ENCODE results near the gene TSPAN14.

The TSPAN14 gene

DNA sequence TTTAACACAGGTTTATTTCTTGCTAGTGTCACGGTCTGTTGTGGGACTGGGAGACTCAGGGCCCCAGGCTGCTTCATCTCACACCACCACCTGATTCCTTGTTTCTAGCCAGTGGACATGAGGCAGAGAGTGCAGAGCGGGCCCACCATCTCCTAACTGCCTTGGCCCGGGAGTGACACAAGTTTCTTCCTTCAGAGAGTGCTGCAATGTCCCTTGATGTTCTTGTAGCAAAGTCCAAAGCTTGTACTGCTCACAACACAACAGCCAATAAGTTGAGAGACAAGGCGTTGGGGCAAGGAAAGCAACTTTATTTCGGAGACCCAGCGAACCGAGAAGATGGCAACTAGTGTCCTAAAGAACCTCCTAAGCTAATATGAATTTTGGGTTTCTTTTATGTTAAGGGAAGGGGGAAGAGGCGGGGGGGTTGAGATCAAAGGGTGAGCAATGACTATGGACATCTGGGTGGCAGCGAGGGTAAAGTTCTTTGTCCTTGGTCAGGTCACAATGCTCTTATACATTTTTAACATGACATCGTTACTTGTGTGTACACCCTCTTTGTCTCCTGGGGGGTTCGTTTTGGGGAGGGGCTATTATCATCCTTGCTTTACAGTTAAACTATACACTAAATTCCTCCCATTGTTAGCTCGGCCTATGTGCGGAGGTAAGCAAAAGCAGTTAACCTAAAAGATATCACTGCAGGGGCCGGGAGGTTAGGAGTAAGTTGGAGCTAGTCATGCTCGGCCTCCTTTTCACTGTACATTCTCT, 115.2 kb downstream of the TSPAN14 start:
- no peak for DNase-seq (ENCODE audit: low read depth, low spot score)

DNA sequence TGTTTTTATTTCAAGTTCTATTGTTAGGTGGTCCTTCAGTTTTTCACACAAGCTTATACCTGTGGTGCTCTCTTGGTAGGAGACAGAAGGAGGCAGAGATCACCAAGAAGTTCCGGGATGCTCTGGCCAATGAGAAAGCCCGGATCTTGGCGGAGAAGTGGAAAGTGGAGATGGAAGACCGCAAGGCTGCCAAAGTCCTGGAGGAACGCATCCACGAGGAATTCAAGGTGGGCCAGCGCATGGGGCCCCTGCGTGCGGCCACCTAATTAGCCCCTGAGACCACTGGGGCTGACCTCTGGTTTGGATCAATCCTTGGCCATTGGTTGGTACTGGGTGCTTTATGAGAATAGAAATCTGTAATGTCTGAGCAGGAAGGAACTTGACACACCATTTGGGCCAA, 117.2 kb downstream of the TSPAN14 start:
- no peak for DNase-seq (ENCODE audit: low read depth, low spot score)
- no peak overlapping the region for H3K27ac ChIP-seq

More for the DNA sequence above, 115.2 kb downstream of the TSPAN14 start:
- no peak overlapping the region for H3K27ac ChIP-seq

DNA sequence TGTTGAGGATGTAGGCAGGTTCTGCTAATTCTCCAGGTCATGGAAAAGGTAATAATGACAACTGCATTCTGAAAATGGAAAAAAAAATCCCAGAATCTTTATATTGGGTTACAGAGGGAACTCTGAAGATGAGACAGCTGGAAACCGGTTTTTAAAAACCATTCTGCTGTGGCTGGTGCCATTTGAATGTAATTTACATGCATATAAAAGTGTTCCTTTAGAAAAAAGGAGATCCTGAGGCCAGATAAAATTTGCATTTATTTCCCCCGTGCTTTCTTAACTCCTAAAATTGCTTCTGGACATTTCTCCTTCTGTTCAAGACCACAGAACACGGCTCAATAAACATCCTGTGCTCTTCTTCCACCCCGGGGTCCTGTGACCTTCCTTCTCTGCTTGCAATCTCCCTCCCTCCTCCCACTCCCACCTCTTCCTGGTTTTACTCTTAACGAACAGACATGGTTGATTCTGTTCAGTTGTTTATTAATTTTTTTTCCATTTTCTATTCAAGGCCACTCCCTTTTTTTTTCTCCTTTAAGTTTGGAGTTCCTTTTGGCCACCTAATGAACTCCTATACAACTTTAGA, 125.2 kb downstream of the TSPAN14 start:
- H3K27ac ChIP-seq, result no peak overlapping the region

DNA sequence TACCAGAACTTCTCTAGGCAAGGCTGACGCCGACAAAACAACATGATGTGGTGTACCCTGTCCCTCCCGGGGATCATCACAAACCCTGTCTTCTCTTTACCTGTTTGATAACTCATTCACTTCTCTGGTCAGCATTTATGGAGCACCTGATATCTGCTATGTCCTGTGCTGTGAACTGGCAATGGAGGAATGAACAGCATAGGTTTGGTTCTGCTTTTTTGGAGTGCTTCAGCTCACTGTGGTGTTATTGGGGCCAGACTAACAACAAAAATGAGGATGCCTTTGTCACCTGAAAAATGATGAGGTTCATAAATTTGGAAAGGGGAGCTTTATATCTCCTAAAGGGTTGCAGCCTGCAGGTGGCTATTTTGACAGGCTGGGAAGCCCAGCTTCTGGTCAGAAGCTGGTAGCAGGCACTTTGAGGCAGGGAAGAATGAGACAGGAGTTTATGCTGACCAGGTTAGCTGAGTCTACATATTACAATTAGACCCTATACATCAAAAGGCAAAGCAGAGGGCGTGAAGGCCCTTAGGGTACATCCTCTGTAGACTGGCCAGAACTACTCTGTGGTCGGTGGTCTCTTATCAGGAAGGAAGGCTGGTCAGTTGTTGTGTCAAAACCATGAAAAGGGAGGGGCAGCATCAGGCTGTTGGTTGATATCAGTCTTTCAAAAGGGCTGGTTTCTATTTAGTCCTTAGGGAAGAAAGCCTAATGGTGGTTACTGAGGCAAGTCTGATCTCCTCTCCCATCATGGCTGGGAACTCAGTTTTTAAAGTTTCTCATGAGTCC, 125.9 kb downstream of the TSPAN14 start:
- no peak overlapping the region for H3K27ac ChIP-seq
- no peak for DNase-seq (ENCODE audit: low read depth, low spot score)

More for the DNA sequence above, 125.2 kb downstream of the TSPAN14 start:
- no peak for DNase-seq (ENCODE audit: low read depth, low spot score)

DNA sequence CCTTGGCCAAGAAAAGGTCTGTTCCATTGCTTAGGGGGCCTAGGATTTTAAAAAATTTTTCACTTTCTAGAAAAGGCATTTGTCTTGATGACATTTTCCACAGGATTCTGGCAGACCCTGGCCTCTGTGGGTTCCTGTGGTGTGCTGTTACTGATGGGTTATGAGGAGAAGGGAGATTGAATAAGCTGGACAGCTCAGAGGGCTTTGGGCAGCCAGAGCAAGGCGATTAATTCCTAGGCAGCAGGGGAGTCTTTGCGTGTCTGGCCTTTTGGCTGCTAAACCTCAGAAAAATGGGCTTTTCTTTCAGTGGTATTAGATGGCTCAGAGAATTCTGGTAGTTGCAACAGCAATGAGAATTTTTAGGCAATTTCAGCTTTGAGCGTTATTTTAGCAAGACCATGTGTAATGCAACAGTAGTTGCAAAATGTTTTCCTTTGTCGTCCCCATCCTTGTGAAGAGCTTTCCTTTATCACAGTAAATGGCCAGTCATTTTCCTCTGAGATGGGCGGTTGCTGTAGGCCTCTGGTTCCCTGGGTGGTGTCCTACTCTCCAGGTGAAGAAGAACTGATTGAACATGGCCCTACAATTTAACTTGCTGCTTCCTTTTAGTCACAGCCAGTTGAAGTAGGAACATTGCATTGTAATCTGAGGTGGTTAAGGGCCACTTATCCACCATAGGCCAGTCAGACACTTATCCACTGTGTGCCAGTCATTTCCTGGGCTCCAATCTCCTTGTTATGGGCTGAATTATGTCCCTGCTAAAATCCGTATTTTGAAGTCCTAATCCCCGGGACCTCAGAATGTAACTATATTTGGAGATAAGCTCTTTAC, 126.7 kb downstream of the TSPAN14 start:
- DNase-seq (ENCODE audit: low read depth, low spot score), result no peak
- H3K27ac ChIP-seq, result no peak overlapping the region

DNA sequence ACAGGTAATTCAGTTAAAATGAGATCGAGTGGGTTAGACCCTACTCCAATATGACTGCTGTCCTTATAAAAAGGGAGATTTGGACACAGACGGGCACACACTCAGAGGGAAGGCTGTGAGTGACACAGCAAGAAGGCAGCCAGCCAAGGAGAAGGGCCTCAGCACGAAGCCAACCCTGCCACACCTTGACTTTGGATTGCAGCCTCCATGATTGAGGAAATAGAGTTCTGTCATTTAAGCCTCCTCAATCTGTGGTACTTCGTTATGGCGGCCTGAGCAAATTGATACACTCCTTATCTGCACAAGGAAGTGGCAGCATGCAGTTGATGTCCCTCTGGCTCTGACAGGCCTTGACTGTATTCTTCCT, 127.3 kb downstream of the TSPAN14 start:
- no peak overlapping the region for H3K27ac ChIP-seq
- DNase-seq (ENCODE audit: low read depth, low spot score), result no peak

DNA sequence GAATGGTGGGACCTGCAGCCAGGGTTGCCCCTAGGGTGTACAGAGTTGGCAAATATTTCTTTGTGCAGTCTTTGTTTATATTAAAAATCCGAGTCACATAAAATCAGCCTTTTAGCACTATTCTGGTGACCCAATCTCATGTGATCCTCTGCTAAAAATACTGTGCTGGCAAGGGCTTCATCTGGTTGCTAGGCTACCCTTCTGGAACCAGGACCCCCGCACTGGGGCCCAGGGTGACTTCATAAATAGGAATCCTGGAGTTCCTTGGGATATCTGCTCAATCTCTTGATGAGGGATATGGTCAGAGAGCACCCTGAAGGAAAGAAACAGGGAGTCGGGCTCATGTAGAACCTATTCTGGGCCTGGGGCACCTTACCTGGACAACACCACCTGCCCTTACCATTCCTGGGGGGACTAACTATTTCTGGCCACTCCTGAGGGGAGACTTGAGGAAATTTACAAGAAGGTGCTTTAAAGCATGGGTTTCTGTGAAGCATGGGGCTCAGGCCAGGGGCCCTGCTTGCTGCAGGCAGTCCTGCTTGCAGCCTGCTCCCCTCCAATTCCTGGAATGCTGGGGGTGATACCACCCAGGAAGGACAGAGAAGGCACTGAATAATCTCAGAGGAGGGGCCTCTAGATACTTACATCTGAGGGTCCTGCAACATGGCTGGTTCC, 128.3 kb downstream of the TSPAN14 start:
- no peak overlapping the region for H3K27ac ChIP-seq
- DNase-seq (ENCODE audit: low read depth, low spot score), result no peak

Measured in epithelial cell of prostate (primary cell).